ENCODE measurements around the gene HSD17B14. TPM values are rescaled to one million over a fixed set of nuclear protein-coding genes. Genes with fewer than 3 reads are reported as not detected.

The HSD17B14 gene
- total RNA-seq, 1 experiment from 2014 or later, result not detected

- no peak for DNase-seq (ENCODE audit: low spot score)
Observed at GRCh38 chr19:48830088-48830487, 6.2 kb downstream of the HSD17B14 start.

- DNase-seq (ENCODE audit: low spot score), result no peak
Observed at GRCh38 chr19:48826606-48827020, 9.7 kb downstream of the HSD17B14 start.

DNA sequence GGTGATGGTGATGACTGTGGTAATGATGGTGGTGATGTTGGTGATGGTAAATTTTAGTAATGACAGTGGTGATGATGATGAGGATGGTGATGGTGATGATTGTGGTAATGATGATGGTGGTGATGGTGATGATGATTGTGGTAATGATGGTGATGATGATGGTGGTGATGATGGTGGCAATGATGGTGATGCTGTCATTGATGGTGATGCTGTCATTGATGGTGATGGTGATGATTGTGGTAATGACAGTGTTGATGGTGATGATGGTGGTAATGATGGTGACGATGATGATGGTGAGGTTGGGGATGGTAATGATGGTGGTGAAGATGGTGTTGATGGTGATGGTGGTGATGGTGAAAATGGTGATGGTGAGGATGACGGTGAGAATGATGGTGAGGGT is 13.8 kb downstream of the HSD17B14 start:
- DNase-seq (ENCODE audit: low spot score), result no peak

- DNase-seq (ENCODE audit: low spot score), result no peak
Observed at GRCh38 chr19:48821633-48822032, 14.7 kb downstream of the HSD17B14 start.

- DNase-seq (ENCODE audit: low spot score), result peak; percentile 99
Observed at GRCh38 chr19:48819366-48819816, 16.9 kb downstream of the HSD17B14 start.

DNA sequence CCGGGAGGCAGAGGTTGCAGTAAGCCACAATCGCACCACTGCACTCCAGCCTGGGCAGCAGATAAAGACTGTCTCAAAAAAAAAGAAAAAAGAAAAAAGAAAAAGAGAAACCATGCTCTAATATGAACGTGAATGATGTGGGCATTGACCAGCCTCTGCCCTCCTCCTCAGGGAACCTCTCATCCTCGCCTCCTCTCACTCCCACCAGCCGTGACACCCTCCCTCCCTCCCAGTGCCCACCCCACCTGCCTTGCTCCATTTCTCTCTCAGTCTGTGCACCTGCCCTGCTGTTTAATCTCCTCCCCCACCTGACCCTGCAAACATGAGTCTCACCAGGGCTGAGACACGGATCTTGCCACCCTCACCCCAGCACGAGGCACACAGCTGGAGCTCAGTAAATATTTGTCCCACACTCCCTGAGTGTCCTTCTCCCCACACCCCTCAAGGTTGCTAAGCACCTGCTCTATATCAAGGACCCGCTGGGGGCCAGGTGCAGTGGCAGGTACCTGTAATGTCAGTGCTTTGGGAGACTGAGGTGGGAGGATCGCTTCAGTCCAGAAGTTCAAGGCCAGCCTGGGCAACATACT is 18.0 kb downstream of the HSD17B14 start:
- DNase-seq (ENCODE audit: low spot score), result no peak

DNA sequence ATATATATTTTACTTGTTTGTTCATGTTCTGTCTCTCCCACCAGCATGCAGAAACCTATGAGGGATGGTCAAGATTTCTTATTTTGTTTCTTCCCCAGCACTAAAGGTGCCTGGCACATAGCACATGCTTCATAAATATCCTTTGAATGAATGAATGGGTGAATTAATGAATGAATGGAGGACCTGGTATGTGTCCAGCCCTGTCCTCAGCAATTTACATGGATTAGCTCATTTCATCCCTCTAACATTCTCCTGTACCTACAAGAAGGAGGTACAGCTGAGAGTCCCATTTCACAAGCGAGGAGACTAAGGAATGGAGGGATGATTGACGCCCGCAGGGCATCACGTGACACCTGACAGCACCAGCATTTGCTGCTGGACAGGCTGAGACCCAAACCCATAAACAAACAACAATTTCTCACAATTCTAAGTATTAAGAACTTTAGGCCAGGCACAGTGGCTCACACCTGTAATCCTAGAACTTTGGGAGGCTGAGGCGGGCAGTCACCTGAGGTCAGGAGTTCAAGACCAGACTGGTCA is 18.6 kb downstream of the HSD17B14 start:
- no peak for DNase-seq (ENCODE audit: low spot score)

DNA sequence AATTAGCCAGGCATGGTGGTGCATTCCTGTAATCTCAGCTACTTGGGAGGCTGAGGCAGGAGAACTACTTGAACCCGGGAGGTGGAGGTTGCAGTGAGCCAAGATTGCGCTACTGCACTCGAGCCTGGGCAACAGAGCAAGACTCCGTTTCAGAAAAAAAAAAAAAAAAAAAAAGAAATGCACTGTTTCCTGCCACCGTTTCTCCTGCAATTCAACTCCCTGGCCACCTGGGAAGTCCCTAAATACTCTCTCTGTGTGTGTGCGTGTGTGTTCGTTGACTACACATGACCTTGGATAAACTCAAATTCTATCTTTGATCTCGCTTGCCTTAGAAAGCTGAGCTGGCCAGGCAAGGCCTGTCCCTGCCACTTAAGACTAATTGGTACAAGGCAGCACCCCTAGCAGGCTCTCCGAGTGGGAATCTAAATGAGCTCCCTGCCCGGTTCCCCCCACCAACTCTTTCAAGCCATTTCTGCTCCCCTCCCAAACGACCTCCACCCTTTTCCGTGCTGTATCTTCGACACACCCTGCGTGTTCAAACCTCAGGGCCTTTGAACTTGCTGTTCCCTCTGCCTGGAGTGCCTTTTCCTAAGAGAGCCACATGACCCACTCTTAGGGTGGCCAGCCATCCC is 20.3 kb downstream of the HSD17B14 start:
- peak; percentile 90 for DNase-seq (ENCODE audit: low spot score)

GRCh38 chr19:48814895-48815294 is 21.4 kb downstream of the HSD17B14 start:
- no peak for DNase-seq (ENCODE audit: low spot score)

DNA sequence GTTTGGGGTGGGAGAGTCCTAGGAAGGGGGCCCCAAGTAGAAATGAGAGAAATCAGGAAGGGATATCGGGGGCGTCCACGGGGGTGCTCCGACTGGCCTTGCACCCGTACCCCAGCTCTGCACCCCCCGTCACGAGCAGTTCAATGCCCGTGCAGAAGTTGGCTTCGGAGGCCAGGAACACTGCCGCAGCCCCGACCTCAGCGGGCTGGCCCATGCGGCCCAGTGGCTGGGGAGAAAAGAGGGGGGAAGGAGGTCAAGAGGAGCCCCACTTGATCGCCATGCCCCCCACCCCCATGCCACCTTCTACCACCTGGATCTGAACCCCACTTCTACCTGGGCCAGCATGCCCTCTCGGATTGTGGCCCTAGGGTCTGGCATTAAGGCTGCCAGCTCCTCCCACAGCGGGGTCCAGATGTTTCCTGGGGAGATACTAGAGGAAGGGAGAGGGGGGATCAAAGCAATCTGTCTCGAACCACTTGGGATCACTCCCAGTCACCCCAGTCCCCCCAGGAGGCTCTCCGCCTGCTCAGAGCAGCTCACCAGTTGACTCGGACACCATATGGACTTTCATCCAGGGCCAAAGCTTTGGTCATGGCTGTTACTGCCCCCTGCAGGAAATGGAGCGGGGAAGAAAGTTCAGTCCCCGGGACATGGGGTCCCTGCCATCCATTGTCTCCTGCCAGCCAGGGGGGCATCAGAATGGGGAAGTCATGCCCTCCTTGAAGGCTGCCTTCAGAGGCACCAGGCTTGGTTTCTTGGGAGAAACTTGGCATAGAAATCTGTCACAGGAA is 23.0 kb downstream of the HSD17B14 start:
- DNase-seq (ENCODE audit: low spot score), result no peak

- no peak for DNase-seq (ENCODE audit: low spot score)
Observed at GRCh38 chr19:48812094-48812929, 24.0 kb downstream of the HSD17B14 start.

- no peak for DNase-seq (ENCODE audit: low spot score)
Observed at GRCh38 chr19:48810151-48810550, 26.1 kb downstream of the HSD17B14 start.

GRCh38 chr19:48807590-48808308 is 28.5 kb downstream of the HSD17B14 start:
- no peak for DNase-seq (ENCODE audit: low spot score)

DNA sequence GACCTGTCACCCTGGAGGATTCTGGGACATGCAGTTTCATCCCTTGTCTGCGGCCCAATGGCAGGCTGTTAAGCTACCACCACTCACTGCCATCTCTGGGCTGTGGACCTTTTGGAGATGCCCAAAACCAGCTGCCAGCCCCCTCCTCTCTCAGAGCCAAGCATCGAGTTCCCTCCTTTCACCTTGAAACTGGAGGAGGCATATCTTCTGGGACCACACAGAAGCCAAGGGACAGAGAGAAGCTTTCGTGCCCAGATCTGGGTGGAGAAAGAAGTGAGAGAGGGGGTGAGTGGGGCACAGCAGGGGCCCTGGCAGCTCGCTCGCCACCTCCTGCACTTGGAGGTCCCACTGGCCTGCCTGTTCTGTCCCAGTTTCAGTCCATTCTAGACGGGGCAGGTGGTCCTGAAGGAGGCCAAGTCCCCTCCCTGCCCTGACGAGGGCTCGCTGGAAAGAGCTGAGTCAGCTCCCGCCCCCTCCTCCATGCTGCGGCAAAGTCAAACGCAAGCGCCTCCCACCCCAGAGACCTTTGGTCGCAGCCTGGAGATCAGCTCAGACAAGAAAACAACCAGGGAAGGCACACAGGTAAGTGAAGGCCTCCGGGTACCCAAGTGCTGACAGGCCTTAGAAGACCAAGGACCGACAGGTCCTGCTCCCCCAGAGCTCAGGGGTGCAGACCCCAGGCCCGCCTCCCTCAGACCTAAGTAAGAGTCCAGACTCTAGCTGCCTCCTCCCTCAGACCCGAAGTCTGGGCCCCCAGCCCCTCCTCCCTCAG is 29.3 kb downstream of the HSD17B14 start:
- no peak for DNase-seq (ENCODE audit: low spot score)

GRCh38 chr19:48806518-48806817 is 29.8 kb downstream of the HSD17B14 start:
- DNase-seq (ENCODE audit: low spot score), result no peak

DNA sequence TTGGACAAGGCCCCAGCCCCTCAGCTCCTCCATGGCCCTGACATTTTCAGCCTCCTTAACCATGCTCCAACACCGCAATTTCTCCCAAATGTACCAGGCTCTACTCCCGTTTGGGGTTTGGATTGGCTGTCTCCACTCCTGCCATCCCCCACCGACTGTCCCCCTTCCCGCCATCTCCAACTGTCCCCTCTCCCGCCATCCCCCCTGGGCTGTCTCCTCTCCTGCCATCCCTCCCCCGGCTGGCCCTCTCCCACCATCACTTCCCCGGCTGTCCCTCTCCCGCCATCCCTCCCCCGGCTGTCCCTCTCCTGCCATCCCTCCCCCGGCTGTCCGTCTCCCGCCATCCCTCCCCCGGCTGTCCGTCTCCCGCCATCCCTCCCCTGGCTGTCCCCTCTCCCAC is 30.8 kb downstream of the HSD17B14 start:
- no peak for DNase-seq (ENCODE audit: low spot score)

DNA sequence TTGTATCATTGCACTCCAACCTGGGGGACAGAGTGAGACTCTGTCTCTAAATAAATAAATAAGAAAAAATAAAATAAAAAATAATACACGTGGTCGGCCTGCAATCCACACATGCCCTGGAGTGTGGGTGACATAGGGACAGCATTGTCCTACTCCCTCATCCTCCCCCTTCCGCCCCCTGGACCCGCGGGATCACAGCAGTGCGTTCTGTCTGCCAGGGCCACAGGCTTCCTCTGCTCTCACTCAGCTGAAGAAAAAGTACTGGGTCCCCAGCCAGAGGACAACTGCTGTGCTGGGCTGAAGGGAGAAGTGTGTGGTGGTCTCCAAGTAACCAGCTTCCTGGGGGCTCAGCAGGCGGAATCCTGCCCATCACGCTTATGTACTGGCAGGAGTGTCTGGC is 31.8 kb downstream of the HSD17B14 start:
- no peak for DNase-seq (ENCODE audit: low spot score)

DNA sequence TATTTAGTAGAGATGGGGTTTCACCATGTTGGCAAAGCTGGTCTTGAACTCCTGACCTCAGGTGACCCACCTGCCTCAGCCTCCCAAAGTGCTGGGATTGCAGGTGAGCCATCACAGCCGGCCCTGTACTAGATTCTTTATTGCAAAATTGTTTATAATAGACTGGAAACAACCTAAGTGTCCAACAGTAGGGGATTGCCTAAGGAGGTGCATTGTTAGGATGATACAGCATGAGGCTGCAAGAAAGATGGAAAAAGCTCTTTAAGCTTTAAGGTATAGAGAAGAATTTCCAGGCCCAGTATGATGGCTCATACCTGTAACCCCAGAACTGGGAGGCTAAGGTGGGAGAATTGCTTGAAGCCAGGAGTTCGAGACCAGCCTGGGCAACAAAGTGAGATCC is 33.7 kb downstream of the HSD17B14 start:
- DNase-seq (ENCODE audit: low spot score), result no peak

- DNase-seq (ENCODE audit: low spot score), result no peak
Observed at GRCh38 chr19:48799358-48800300, 36.7 kb downstream of the HSD17B14 start.

All from H4 (cell line).